Endothelial cell (in vitro differentiated cells): ENCODE results near the gene ADORA1. TPM values are rescaled to one million over a fixed set of nuclear protein-coding genes. Genes with fewer than 3 reads are reported as not detected.

ENCODE experiments used
- DNase-seq: peaks from one replicate; pipeline ENCODE4 v3.0.0; 2021; ENCODE audit warnings: low spot score
- H3K27ac Mint-ChIP-seq: one replicate; pipeline ENCODE4 v1.8.0; 2021; ENCODE audit warnings: mixed read lengths, inconsistent platforms; ENCODE audit not compliant: unreplicated experiment
- H3K27me3 Mint-ChIP-seq: one replicate; pipeline ENCODE4 v1.8.0; 2021; ENCODE audit warnings: mild to moderate bottlenecking, moderate library complexity, mixed read lengths, inconsistent platforms; ENCODE audit not compliant: unreplicated experiment
- H3K36me3 Mint-ChIP-seq: one replicate; pipeline ENCODE4 v1.8.0; 2021; ENCODE audit warnings: mild to moderate bottlenecking, low read depth, mixed read lengths, inconsistent platforms; ENCODE audit not compliant: unreplicated experiment
- H3K4me1 Mint-ChIP-seq: one replicate; pipeline ENCODE4 v1.8.0; 2021; ENCODE audit warnings: mild to moderate bottlenecking, mixed read lengths, inconsistent platforms; ENCODE audit not compliant: unreplicated experiment
- H3K4me3 Mint-ChIP-seq: one replicate; pipeline ENCODE4 v1.8.0; 2021; ENCODE audit warnings: mild to moderate bottlenecking, mixed read lengths, inconsistent platforms; ENCODE audit not compliant: unreplicated experiment
- H3K9me3 Mint-ChIP-seq: one replicate; pipeline ENCODE4 v1.8.0; 2021; ENCODE audit warnings: mixed read lengths, inconsistent platforms; ENCODE audit not compliant: unreplicated experiment
- CTCF ChIP-seq: fragments of 200-600 bp; sonication (generic); IDR thresholded peaks from one replicate; pipeline ENCODE4 v1.5.0; 2021; ENCODE audit warnings: antibody characterized with exemption; ENCODE audit not compliant: unreplicated experiment
- total RNA-seq: library from RNA; stranded (reverse); fragmentation: NEBNext Ultra II Directional; extraction: Animal tissue kit (Norgen Biotek cat#: 25700); gene quantifications from one replicate; pipeline ENCODE4 v1.2.1, GENCODE V29; 2021; ENCODE audit not compliant: unreplicated experiment

ADORA1 gene
- total RNA-seq, 1 donor from 2014 or later = 16.3 TPM

- no peak overlapping the region for H3K4me3 Mint-ChIP-seq
- no peak for DNase-seq
- peaks cover 14% of the 10 kb centered on the region for H3K27me3 Mint-ChIP-seq
- H3K36me3 Mint-ChIP-seq = peaks cover 49% of the 10 kb centered on the region
- no peak overlapping the region for H3K27ac Mint-ChIP-seq
- TF ChIP-seq CTCF = no peak
- peaks cover 2% of the 10 kb centered on the region for H3K4me1 Mint-ChIP-seq
- H3K9me3 Mint-ChIP-seq = no peaks in the 10 kb centered on the region
Observed at GRCh38 chr1:203162403-203162802, 34.9 kb downstream of the ADORA1 start.

- Mint-ChIP-seq H3K4me3 (peak overlapping the region; percentile 49), H3K9me3 (no peaks in the 10 kb centered on the region), H3K4me1 (peaks cover 2% of the 10 kb centered on the region), H3K27ac (peak overlapping the region; percentile 79), H3K27me3 (peaks cover 14% of the 10 kb centered on the region), H3K36me3 (peaks cover 38% of the 10 kb centered on the region)
- DNase-seq = no peak
- TF ChIP-seq CTCF = no peak
Observed at GRCh38 chr1:203163891-203164635, 36.5 kb downstream of the ADORA1 start.

GRCh38 chr1:203165101-203165799, 37.7 kb downstream of the ADORA1 start:
- Mint-ChIP-seq H3K36me3 (peaks cover 36% of the 10 kb centered on the region), H3K9me3 (no peaks in the 10 kb centered on the region), H3K27ac (no peak overlapping the region), H3K4me3 (no peak overlapping the region), H3K4me1 (peaks cover 2% of the 10 kb centered on the region), H3K27me3 (peaks cover 20% of the 10 kb centered on the region)
- no peak for DNase-seq
- TF ChIP-seq CTCF = no peak

GRCh38 chr1:203165800-203166161, 38.3 kb downstream of the ADORA1 start:
- Mint-ChIP-seq H3K36me3 (peaks cover 36% of the 10 kb centered on the region), H3K27ac (no peak overlapping the region), H3K27me3 (peaks cover 20% of the 10 kb centered on the region), H3K4me1 (peaks cover 2% of the 10 kb centered on the region), H3K4me3 (no peak overlapping the region), H3K9me3 (no peaks in the 10 kb centered on the region)
- no peak for DNase-seq
- no peak for TF ChIP-seq CTCF
